ENCODE measurements around the gene MRPL51. TPM values are rescaled to one million over a fixed set of nuclear protein-coding genes. Genes with fewer than 3 reads are reported as not detected.

The MRPL51 gene
- total RNA-seq, 3 donors from 2014 or later, result 119 to 143 (median 136) TPM

GRCh38 chr12:6444031-6444430 is 49.0 kb downstream of the MRPL51 start:
- Histone ChIP-seq H3K4me3 (no peak overlapping the region), H3K36me3 (ENCODE audit: low read depth) (no peaks in the 10 kb centered on the region)
- DNase-seq, result no peak

GRCh38 chr12:6443361-6443983 is 49.6 kb downstream of the MRPL51 start:
- no peaks in the 10 kb centered on the region for H3K36me3 ChIP-seq (ENCODE audit: low read depth)
- peak; percentile 27 for ATAC-seq

More at GRCh38 chr12:6444031-6444430, 49.0 kb downstream of the MRPL51 start:
- Histone ChIP-seq H3K9me3 (no peaks in the 10 kb centered on the region), H3K4me1 (ENCODE audit: low read depth) (no peaks in the 10 kb centered on the region)
- intact Hi-C loops (cut with DNase I, micrococcal nuclease), result no loop called here
- no peak for TF ChIP-seq CTCF (IDR thresholded peaks at IDR 0.05)
- ATAC-seq, result no peak

GRCh38 chr12:6442836-6443235 is 50.2 kb downstream of the MRPL51 start:
- H3K4me1 ChIP-seq (ENCODE audit: low read depth), result no peaks in the 10 kb centered on the region
- no peak for TF ChIP-seq CTCF (IDR thresholded peaks at IDR 0.05)
- no peaks in the 10 kb centered on the region for H3K9me3 ChIP-seq
- no peak for ATAC-seq
- no peak overlapping the region for H3K4me3 ChIP-seq
- H3K36me3 ChIP-seq (ENCODE audit: low read depth), result no peaks in the 10 kb centered on the region
- intact Hi-C loops (cut with DNase I, micrococcal nuclease), result no loop called here
- no peak for DNase-seq

More at GRCh38 chr12:6443361-6443983, 49.6 kb downstream of the MRPL51 start:
- DNase-seq, result no peak
- Histone ChIP-seq H3K4me1 (ENCODE audit: low read depth) (no peaks in the 10 kb centered on the region), H3K9me3 (no peaks in the 10 kb centered on the region), H3K4me3 (no peak overlapping the region)
- TF ChIP-seq CTCF (IDR thresholded peaks at IDR 0.05), result no peak
- intact Hi-C loops (cut with DNase I, micrococcal nuclease), result no loop called here

Other genes with a start within 250 kb of the MRPL51 start
- 100 to 1,000 TPM in 2 of 3 donors, 10 to 100 TPM in 1; 90.4 to 190 (median 128) TPM for gene PLEKHG6, start 182.6 kb downstream of the MRPL51 start, total RNA-seq
- gene TNFRSF1A, start 151.2 kb downstream of the MRPL51 start, total RNA-seq, result 100 to 1,000 TPM; 166 to 237 (median 211) TPM
- 100 to 1,000 TPM; 130 to 402 (median 386) TPM for gene SCNN1A, start 117.7 kb downstream of the MRPL51 start, total RNA-seq
- gene LTBR, start 109.1 kb downstream of the MRPL51 start, total RNA-seq, result 100 to 1,000 TPM; 114 to 142 (median 135) TPM
- gene CD27, start 48.3 kb downstream of the MRPL51 start, total RNA-seq, result 1 to 10 TPM; 1.8 to 5.3 (median 3.9) TPM
- 100 to 1,000 TPM in 1 of 3 donors, 10 to 100 TPM in 2; 40.9 to 107 (median 72.0) TPM for gene TAPBPL, start 41.2 kb downstream of the MRPL51 start, total RNA-seq
- gene VAMP1, start 22.6 kb downstream of the MRPL51 start, total RNA-seq, result 10 to 100 TPM in 1 of 3 donors, 1 to 10 TPM in 2; 3.8 to 18.7 (median 8.6) TPM
- 10 to 100 TPM; 25.5 to 47.0 (median 26.0) TPM for gene NCAPD2, start 840 bp upstream of the MRPL51 start, total RNA-seq
- gene GAPDH, start 41.3 kb upstream of the MRPL51 start, total RNA-seq, result 1,000 to 10,000 TPM; 1,543 to 3,034 (median 2,070) TPM
- 10 to 100 TPM in 1 of 3 donors, 1 to 10 TPM in 2; 3.6 to 22.4 (median 8.2) TPM for gene IFFO1, start 62.8 kb upstream of the MRPL51 start, total RNA-seq
- gene NOP2, start 75.0 kb upstream of the MRPL51 start, total RNA-seq, result 10 to 100 TPM; 26.1 to 32.4 (median 26.6) TPM
- gene CHD4, start 114.1 kb upstream of the MRPL51 start, total RNA-seq, result 100 to 1,000 TPM; 127 to 243 (median 149) TPM
- 10 to 100 TPM; 12.0 to 30.5 (median 22.7) TPM for gene LPAR5, start 142.7 kb upstream of the MRPL51 start, total RNA-seq
- 1 to 10 TPM; 1.4 to 3.0 (median 2.2) TPM for gene ACRBP, start 154.2 kb upstream of the MRPL51 start, total RNA-seq
- gene ING4, start 169.9 kb upstream of the MRPL51 start, total RNA-seq, result 10 to 100 TPM; 28.9 to 46.9 (median 45.9) TPM
- 10 to 100 TPM; 54.5 to 67.8 (median 64.3) TPM for gene ZNF384, start 196.1 kb upstream of the MRPL51 start, total RNA-seq
- gene PIANP, start 207.6 kb upstream of the MRPL51 start, total RNA-seq, result 1 to 10 TPM in 1 of 3 donors, under 1 TPM in 1, not detected in 1; 0.53 to 2.9 TPM
- gene COPS7A, start 230.8 kb upstream of the MRPL51 start, total RNA-seq, result 10 to 100 TPM; 32.8 to 47.2 (median 39.2) TPM

All from mucosa of descending colon (tissue), 3 donors.